Superior temporal gyrus (tissue), 1 donor: ENCODE data around the gene INPP4B.
"Not testable (repeated sequence)": the region's sequence is repeated elsewhere in the genome, so short reads cannot be mapped to it uniquely, and the experiment has no call there.

Experiments
- DNase-seq: peaks from one replicate; pipeline ENCODE4 v3.0.0-alpha.2; 2016; ENCODE audit errors: extremely low spot score

Gene INPP4B

GRCh38 chr4:142414366-142414990, 431.6 kb downstream of the INPP4B start:
- DNase-seq: peak; percentile 45

GRCh38 chr4:142413485-142413884, 432.6 kb downstream of the INPP4B start:
- DNase-seq: no peak

GRCh38 chr4:142411993-142412392, 434.1 kb downstream of the INPP4B start:
- DNase-seq: no peak

GRCh38 chr4:142408003-142408441, 438.1 kb downstream of the INPP4B start:
- no peak for DNase-seq

GRCh38 chr4:142407596-142407995, 438.5 kb downstream of the INPP4B start:
- no peak for DNase-seq

- no peak for DNase-seq
Measured at GRCh38 chr4:142406917-142407501, 439.1 kb downstream of the INPP4B start.

GRCh38 chr4:142406499-142406835, 439.6 kb downstream of the INPP4B start:
- no peak for DNase-seq

GRCh38 chr4:142405695-142406498, 440.2 kb downstream of the INPP4B start:
- no peak for DNase-seq

GRCh38 chr4:142405021-142405694, 440.9 kb downstream of the INPP4B start:
- DNase-seq: peak; percentile 68

GRCh38 chr4:142404191-142404611, 441.9 kb downstream of the INPP4B start:
- no peak for DNase-seq

- no peak for DNase-seq
Measured at GRCh38 chr4:142402900-142403299, 443.2 kb downstream of the INPP4B start.

GRCh38 chr4:142402156-142402555, 443.9 kb downstream of the INPP4B start:
- DNase-seq: no peak

- not testable (repeated sequence) for DNase-seq
Measured at GRCh38 chr4:142397364-142397991, 448.6 kb downstream of the INPP4B start.

GRCh38 chr4:142396279-142396678, 449.8 kb downstream of the INPP4B start:
- no peak for DNase-seq

GRCh38 chr4:142393127-142393526, 453.0 kb downstream of the INPP4B start:
- no peak for DNase-seq

- no peak for DNase-seq
Measured at GRCh38 chr4:142386856-142387255, 459.2 kb downstream of the INPP4B start.

- no peak for DNase-seq
Measured at GRCh38 chr4:142386449-142386848, 459.7 kb downstream of the INPP4B start.

GRCh38 chr4:142383800-142384470, 462.2 kb downstream of the INPP4B start:
- DNase-seq: no peak

GRCh38 chr4:142383354-142383753, 462.7 kb downstream of the INPP4B start:
- DNase-seq: no peak

- no peak for DNase-seq
Measured at GRCh38 chr4:142380052-142380602, 466.0 kb downstream of the INPP4B start.
